Activated CD4-positive, CD25-positive, alpha-beta regulatory T cell treated with anti-CD3 and anti-CD28 coated beads, Interleukin-2, amount 50 U/mL, for 24 hours (primary cell): Measurements from ENCODE around the gene CHD9.

Experiments
- ATAC-seq, 2 donors: fragments of 150-1000 bp; cut with Tn5 transposase; one replicate each; pipeline ENCODE4 v1.10.0; 2021; ENCODE audit warnings: mild to moderate bottlenecking in 1 of 2, moderate library complexity in 1 of 2

Gene CHD9

GRCh38 chr16:53098526-53099317 is 43.9 kb downstream of the CHD9 start:
- ATAC-seq = peak; percentile 65 to 75

DNA sequence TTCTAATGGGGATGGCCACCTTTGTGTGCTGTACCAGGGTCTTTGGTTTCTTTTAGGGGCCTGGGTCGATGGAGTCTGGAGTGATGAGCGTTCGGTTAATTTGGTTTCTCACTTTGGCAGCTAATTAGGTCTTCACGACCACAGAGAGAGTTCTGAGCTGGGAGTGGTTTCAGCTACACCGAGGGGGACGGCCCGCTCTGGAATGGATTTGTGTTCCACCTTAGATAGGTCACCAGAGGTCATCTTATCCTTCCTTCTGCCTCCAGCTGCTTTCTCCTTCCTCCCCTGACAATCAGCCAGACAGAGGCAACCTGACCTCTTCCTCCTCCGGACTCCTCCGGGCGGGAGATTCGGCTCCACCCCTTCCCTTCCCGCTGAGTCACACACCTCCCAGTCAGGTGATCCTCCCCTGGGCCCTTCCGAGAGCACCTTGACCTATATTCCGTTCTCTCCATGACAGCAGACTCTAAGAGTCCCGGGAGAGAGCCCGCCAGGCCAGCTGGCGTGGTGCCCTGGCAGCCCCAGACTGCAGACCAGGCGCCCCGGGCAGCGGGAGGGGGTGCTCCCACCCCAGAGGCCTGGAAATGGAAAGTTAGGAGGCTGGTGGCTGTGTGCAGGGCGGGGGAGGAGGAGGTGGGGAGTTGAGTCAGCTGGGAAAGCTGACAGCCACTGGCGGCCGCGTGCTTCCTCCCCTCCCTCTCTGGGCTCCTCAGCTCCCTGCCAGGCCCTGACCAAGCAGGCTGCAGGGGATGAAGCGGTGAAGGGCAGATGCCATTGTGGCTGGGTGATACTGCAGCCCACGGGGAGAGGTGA is 44.7 kb downstream of the CHD9 start:
- ATAC-seq = peak; percentile 69 to 72

DNA sequence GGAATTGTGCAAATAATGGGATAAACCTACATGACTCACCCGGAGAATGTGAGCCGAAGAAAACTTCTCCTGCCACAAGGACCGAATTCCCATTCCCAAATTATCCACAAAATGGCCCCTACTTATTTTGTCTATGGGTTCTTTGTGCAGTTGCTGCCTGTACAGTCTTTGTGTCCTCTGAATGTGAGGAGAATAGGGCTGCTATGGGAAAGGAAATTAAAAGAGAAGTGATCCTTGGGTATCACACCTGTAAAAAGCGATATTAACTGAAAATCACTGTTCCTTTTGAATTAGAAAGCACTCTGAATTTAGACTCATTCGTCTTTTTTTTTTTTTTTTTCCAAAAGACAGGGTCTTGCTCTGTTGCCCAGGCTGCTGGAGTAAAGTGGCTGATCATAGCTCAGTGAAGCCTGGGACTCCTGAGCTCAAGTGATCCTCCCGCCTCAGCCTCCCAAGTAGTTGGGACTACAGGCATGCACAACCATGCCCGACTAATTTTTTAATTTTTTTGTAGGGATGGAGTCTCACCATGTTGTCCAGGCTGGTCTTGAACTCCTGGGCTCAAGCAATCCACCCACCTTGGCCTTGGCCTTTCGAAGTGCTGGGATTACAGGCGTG is 45.4 kb downstream of the CHD9 start:
- no peak for ATAC-seq

- ATAC-seq = no peak
These were observed 46.1 kb downstream of the CHD9 start for GRCh38 chr16:53100889-53101288.

DNA sequence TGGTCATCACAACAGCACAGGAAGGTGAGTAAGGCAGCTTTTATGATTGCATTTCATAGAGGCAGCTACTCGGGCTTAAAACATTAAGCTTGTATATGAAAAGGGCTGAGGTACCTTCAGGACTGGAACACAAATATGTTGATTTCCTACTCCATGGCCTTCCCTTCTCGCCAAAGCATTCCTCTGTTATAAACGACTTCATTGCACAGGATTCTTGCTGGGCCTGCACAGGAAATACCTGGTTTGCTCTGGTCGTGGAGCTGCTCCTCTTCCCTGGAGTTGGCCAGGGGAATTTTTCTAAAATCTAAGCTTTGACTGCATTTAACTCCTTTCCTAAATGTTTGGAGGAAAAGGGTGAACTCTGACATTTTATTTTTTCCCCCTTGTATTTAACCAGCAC is 49.0 kb downstream of the CHD9 start:
- ATAC-seq = no peak

GRCh38 chr16:53105565-53105964 is 50.8 kb downstream of the CHD9 start:
- ATAC-seq = no peak

- ATAC-seq = no peak
These were observed 56.4 kb downstream of the CHD9 start for GRCh38 chr16:53111078-53111791.

DNA sequence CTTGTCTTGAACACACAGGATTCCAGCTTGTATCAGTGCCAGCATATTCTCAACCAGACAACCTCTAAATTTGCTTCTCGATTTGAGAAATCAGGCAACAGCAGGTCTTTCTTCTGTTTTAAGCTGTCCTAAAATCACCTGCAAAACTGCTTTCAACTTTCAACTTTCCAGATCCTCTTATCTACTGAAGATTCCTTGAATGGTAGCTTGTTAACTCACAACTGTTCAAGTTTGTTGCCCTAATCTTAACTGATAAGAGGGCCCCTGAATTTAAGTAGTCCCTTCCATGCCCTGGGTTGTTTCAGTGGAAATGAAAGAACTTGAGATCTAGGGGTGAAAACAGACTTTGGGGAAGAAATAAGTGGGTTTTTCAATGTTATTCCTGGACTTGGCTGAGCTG is 57.2 kb downstream of the CHD9 start:
- ATAC-seq = no peak

DNA sequence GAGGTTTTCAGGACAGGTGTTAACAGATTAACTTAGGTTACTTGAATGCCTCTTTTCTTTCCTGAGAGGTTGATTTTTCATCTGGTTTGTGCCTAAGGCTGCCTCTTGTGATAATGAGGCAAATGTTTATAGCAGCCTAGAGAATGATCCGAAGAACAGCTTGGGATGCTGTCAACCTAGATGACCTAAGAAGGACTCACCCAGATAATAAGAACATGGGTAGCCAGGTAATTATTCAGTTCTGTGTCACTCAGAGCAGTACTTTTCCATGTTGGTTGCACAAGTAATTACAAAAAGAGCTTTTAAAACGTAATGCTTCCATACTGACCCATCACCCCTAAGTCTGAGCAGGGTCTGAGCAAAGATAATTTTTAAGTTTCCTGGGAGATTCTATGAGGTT is 60.3 kb downstream of the CHD9 start:
- ATAC-seq = no peak

DNA sequence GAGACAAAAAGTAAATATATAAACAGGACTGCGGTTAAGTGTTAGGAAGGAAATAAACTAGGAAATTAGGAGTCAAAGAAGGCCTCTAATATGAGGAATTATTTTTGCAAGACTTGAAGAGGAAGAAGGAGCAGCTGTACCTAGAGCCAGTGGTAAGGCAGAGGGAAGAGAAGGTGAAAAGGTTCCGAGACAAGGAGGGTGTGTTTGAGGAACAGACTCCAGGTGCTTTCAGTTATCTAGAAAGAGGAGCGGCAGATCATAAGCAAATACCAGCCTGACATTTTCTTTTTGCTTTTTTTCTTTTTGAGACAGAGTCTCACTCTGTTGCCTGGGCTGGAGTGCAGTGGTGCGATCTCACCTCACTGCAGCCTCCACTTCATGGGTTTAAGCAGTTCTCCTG is 61.0 kb downstream of the CHD9 start:
- no peak for ATAC-seq

DNA sequence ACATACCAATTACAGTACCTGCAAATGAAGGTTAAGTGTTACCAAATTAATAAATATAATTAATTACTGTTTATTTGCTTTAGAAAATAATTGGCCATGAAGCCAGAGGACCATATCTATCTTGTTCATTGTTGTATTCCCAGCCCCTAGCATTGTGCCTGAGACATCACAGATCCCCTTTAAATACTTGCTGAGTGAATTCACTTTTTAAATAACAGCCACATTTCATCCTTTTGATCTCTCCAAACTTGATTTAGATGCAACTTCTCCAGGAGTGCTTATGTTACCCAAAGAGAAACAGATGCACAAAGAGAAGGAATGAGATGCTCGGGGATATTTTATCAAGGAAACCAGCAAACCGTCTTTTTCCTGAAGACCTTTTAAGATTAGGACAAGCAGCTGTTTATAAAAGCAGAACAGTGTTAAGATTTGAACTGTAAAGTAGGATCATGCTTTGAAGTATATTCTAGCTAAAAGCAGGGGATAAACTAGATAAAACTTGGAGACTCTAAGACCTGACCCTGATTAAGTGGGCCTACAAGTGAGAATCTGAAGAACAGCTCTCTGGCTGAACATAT is 66.3 kb downstream of the CHD9 start:
- ATAC-seq = no peak

- ATAC-seq = no peak
These were observed 66.9 kb downstream of the CHD9 start for GRCh38 chr16:53121661-53122060.

DNA sequence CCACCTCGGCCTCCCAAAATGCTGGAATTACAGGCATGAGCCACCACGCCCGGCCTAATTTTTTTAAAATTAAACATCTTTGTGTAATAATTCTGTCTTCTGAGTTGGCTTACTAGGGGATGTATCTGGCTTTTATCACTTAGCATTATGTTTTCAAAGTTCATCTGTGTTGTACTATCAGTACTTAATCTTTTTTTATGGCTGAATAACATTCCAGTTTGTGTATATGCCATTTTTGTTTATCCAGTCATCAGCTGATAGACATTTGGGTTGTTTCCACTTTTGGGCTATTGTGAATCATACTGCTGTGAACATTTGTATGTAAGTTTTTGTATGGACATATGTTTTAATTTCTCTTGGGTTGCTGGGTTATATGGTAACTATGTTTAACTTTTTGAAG is 69.0 kb downstream of the CHD9 start:
- no peak for ATAC-seq

DNA sequence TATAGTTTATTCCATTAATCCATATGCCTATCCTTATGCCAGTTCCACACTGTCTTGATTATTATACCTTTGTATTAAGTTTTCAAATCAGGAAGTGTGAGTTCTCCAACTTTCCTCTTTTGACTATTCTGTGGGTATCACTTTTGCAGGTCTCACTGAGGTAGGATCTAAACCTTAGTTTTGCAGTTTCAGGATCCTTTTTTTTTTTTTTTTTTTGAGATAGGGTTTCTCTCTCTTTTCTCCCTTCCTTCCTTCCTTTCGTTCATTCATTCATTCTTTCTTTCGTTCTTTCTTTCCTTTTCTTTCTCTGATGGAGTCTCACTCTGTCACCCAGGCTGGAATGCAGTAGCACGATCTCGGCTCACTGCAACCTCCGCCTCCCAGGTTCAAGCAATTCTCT is 71.6 kb downstream of the CHD9 start:
- no peak for ATAC-seq

- ATAC-seq = no peak
These were observed 74.7 kb downstream of the CHD9 start for GRCh38 chr16:53129281-53130158.

GRCh38 chr16:53130159-53131049 is 75.6 kb downstream of the CHD9 start:
- peak; percentile 85 to 91 for ATAC-seq

GRCh38 chr16:53131050-53131362 is 76.2 kb downstream of the CHD9 start:
- ATAC-seq = no peak

- peak; percentile 8 to 9 for ATAC-seq
These were observed 76.7 kb downstream of the CHD9 start for GRCh38 chr16:53131363-53132071.

GRCh38 chr16:53132406-53132805 is 77.6 kb downstream of the CHD9 start:
- ATAC-seq = no peak

- no peak for ATAC-seq
These were observed 80.5 kb downstream of the CHD9 start for GRCh38 chr16:53135329-53135728.
